ENCODE results near the gene SPDYE5.
"Not testable (repeated sequence)": the region's sequence is repeated elsewhere in the genome, so short reads cannot be mapped to it uniquely, and the experiment has no call there.

DNA sequence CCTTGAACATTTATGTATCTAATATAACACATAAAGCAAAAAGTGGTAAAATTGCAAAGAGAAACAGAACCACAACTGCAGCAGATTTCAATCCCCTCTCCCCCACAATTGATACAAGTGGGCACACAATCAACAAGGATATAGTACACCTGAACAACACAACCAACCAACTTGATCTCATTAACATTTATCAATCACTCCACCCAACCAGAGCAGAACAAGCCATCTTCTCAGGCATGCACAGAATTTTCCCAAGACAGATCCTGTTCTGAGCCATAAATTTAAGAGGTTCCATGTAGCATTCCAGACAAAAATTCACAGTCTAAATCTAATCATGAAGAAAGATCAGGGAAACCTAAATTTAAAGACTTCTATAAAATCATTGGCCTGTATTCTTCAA is 11.8 kb upstream of the SPDYE5 start:
- TF ChIP-seq POLR2A, CTCF (IDR thresholded peaks at IDR 0.05): not testable (repeated sequence)
